Right hindlimb (tissue), 1 donor: ENCODE results near the gene PRR36.
"Not testable (repeated sequence)": the region's sequence is repeated elsewhere in the genome, so short reads cannot be mapped to it uniquely, and the experiment has no call there.

Experiments used
- DNase-seq: peaks from one replicate; pipeline ENCODE4 v3.0.0-alpha.2; 2018

The PRR36 gene

DNA sequence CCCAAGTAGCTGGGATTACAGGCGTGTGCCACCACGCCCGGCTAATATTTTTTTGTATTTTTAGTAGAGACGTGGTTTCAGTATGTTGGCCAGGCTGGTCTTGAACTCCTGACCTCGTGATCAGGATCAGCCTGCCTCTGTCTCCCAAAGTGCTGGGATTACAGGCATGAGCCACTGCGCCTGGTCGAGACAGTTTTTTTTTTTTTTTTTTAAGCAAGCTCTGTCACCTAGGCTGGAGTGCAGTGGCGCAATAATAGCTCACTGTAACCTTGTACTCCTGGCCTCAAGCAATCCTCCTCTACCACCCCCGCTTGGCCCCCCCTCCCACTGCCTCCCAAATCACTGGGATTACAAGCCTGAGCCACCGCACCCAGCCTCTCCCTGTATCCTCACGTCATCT, 23.1 kb upstream of the PRR36 start:
- no peak for DNase-seq

DNA sequence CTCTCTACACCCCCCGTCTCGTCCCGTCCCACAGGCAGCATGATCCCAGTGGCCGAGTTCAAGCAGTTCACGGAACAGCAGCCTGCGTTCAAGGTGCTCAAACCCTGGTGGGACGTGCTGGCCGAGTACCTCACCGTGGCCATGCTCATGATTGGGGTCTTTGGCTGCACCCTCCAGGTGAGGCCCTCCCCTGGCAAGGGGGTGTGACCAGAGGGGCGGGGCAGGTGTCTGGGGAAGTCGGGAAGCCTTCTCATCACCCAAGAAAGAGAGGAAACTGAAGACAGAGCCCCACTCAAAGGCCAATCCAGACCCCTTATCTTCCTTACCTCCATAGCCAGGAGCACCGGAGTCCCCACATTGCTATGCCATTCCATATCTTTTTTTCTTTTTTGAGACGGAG, 21.4 kb upstream of the PRR36 start:
- DNase-seq: no peak

DNA sequence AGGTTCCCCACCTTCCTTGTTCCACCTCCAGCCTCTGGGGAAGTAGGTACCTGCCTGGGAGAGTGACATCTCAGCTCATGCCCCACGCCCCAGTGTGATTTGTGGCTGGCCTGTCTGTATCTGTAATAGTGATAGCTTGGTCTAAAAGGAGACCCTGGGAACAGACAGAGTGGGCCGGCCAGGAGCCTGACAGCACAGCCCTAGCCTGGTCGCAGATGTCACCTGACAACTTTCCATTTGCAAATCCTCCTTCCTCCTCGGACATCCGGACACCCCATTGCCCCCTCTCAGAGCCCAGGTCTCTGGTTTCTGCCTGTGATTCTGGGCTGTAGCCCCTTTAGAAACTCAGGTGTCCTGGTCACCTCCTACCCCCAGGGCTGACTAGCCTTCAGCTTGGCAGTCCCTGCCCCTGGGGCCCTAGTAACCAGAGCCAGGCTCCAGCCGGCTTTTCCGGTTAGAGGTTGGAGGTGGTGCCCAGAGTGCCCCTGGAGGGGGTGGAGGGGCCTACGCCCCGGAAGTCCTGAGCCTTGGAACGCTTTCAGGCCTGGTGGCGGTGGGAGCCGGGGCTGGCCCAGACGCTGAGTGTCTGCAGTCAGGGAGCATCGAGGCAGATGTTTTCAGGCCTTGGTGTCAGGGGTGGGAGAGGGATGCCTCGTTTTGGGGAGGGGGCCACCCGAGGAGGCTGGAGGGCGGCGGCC, 20.6 kb upstream of the PRR36 start:
- no peak for DNase-seq

DNA sequence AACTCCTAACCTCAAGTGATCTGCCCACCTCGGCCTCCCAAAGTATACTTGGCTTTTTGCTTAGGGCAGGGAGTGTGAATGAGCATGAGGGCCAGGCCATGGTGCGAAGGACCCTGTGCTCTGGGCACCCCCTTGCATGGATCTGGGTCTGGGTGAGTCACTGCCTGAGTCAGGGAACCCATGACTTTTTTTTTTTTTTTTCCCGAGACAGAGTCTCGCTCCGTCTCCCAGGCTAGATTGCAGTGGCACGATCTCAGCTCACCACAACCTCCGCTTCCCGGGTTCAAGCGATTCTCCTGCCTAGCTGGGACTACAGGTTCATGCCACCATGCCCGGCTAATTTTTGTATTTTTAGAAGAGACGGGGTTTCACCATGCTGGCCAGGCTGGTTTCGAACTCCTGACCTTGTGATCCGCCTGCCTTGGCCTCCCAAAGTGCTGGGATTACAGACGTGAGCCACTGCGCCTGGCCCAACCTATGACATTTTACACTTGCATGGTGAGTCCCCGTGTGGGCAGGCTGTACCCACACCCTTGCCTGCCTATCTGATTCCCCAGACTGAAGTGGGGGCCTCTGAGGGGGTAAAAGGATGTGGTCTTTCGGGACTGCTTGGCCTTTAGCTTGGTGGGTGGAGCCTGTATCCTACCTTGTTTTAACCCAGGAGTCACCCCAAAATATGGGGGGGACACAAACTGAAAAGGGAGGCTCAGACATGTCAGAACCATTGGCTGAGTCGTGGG, 19.3 kb upstream of the PRR36 start:
- not testable (repeated sequence) for DNase-seq

DNA sequence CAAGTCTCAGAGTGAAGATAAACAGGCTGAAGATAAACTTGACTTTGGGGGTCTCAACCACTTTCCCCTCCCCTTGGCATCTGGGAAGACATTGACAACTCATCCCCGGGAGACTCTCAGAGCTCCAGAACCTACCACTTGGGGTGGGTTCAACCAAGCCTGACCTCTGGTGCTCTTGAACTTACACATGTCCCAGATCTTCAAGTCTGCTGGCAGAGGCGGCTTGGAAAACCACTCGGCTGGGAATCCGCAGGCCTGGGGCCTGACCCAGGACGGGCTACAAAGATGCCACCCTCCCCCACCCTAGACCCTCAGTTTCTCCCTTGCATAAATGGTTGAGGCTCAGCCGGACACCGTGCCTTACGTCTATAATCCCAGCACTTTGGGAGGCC, 14.6 kb upstream of the PRR36 start:
- no peak for DNase-seq

DNA sequence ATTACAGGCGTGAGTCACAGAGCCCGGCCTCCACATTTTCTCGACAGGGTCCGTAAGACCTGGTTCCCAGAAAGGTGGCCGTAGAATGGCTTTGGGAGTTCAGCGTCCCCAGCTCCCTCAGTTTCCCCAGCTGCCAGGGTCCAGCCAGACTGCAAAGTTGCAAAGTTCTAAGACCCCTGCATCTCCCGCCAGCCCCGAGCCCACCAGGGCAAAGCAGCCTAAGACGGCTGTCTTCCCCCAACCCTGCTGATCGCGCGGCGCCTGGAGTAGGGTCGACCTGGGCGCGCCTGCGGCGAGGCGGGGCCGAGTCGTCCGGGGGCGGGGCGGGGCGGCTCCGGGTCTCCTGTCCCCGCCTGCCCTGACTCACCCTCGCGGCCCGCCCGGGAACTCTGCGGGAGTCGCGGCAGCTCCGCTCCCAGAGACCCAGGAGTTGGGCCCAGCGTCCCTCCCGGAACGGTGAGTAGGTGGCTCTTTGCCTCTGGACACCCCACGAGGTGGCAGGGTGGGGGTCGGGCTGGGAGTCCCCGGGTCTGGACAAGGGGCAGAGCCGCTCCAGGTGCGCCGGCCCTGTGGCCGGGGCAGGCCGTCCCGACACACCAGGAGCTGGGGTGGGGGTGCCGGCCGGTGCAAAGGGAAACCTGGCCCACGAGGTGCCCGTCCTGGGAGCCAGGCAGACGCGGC, 14.1 kb upstream of the PRR36 start, which contains the start of gene LRRC8E:
TSS of gene LRRC8E (plus strand) at position 366 of the 681 bp plus-strand sequence. CDS start 7,094 bp downstream, outside the sequence.
- DNase-seq: no peak

DNA sequence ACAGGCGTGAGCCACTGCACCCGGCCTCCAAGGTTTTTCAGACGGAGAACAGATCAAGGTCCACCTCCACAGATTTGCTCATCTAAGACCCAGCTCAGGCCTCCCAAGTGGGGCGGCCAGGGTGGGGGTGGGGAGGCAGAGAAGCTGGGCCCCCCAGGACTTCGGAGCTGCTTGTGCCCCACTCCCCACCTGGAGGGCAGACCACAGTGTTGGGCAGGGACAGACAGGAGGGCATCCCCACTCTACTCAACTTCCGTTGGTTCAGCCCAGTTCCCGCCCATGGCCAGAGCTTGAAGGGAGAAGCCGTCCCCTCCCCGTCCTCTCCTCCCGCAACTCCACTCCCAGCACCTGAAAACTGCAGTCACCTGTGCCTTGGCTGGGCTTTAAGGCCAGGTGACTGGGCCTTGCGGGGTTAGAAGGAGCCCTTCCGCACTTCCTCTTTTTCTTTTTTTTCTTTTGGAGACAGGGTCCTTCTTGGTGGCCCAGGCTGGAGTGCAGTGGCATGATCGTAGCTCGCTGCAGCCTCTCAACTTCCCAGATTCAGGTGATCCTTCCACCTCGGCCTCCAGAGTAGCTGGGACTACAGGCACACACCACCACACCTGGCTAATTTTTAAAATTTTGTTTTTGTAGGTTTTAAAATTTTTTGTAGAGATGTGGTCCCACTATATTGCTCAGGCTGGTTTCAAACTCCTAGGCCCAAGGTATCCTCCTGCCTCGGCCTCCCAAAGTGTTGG, 13.4 kb upstream of the PRR36 start:
- DNase-seq: no peak

DNA sequence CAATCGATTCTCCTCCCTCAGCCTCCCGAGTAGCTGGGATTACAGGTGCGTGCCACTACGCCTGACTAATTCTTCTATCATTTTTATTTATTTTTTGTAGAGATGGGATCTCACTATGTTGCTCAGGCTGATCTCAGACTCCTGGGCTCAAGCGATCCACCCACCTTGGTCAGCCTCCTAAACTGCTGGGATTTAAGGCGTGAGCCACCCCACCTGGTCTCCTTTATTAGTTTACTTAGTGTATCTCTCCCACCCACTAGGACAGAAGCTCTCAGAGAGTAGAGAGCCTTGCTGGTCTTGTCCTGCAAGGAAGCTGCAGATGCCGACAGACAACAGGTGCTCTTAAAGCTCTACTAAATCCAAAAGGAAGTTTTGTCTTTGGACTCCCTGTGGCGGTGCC, 11.6 kb upstream of the PRR36 start:
- no peak for DNase-seq

DNA sequence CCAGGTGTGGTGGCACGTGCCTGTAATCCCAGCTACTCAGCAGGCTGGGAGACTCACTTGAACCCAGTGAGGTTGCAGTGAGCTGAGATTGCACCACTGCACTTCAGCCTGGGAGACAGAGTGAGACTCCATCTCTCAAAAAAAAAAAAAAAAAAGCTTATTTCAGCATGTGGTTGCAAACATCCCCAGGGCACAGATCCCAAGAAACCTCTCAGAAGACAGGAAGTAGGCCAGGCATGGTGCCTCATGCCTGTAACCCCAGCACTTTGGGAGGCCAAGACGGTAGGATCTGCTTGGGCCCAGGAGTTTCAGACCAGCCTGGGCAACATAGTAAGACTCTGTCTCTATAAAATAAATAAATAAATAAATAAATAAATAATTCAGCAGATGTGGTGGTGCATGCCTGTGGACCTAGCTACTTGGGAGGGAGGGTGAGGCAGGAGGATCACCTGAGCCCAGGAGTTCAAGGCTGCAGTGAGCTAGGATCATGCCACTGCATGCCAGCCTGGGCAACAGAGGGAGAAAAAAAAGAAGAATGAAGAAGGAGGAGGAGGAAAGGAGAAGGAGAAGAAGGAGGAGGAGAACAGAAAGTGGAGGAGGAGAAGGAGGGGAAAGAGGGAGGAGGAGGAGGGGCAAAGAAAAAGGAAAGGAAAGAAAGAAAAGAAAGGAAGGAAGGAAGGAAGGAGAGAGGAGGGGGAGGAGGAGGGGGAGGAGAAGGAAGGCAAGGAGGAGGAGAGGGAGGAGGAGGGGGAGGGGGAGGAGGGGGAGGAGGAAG, 9.8 kb upstream of the PRR36 start:
- DNase-seq: no peak

DNA sequence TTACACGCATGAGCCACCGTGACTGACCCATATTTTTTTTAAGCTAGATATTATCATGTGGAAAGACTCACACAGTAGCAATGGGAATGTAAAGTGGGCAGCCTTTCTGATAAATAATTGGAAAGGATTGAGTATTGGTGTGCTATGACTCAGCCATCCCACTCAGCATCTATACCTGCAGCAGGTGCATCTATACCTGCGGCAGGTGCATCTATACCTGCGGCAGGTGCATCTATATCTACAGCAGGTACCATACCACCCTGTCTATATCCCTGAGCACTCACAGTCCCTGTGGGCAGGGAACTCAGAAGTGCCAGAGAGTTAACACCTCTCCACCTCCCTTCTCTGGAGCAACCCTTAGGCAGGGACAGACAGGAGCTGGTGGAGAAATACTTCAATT, 8.9 kb upstream of the PRR36 start:
- no peak for DNase-seq

DNA sequence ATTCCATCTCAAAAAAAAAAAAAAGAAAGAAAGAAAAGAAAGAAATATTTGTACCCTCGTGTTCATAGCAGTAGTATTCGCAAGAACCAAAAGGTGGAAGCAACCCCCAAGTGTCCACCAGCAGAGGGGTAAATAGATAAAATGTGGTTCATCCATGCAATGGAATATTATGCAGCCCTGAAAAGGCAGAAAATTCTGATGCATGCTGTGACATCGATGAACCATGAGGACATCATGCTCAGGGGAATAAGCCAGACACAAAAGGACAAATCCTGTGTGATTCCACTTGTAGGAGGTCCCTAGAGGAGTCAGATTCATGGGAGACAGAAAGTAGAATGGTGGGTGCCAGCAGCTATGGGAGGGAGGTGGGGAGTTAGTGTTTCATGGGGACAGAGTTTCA, 7.7 kb upstream of the PRR36 start:
- DNase-seq: no peak

DNA sequence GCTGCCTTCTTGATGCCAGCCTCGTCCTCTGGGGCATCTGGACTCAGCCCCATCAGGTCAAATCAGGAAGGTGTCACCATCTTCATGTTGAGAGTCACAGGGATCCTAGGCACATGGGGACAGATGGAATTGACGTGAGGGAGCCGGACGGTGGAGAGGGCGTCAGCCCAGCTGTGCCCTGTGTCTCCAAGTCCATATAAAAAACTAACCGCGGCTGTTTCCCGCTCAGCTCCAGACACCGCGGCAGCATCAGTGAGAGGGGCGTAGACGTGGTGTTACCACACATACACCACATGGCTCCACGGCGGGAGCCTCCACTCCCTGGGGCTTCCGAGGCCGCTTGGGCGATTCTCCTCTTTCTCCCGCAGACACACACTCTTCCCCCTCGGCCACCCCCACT, 5.6 kb upstream of the PRR36 start:
- DNase-seq: no peak

DNA sequence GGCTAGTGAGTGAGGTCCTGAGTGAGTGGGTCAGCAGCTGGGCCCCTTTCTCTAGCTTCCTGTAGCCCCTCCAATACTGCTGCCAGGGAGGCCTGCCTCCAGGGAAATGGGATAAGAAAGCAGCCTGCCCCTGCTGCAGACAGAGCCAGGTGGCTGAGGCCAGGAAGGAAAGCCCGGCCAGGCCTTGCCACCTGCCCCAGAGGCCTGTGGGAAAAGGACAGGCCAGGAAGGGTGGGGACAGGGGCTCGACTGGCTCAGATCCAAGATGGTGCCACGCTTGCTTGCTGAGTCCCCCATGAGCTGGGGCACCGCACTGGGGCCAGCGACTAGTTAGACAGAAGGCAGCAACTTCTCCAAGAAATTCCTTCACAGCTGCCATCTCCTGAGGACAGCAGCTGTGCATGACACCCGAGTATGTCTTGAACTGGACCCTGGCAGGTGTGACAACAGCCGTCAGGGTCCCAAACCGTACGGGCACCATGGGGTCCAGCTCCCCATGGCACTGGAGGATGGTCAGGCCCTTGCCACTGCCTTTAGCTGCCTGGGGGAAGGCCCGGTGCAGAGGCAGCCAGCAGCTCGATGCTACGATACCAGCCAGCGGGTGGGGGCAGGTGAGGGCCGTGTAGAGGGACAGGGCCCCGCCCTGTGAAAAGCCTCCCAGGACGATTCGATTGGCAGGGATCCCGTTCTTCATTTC, 5.1 kb upstream of the PRR36 start:
- no peak for DNase-seq

DNA sequence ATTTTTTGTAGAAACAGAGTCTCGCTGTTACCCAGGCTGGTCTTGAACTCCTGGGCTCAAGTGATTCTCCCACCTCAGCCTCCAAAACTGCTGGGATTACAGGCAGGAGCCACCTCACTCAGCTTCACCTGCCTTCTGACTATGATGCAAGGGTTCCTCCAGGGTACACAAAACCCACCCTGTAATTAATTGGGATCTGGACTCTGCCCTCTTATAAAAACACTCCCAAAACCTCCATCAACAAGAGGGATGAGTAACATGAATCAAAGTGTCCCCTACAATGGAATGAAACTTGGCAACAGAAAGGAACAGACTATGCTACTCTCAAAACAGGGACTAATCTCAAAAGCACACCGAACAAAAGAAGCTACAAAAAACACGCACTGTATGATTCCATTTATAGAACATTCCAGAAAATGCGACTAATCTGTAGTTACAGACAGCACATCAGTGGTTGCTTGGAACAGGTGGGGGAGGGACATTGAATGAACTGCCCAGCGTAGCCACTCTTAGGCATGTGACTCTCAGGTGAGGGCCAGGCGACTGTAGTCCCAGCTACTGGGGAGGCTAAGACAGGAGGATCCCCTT, 3.2 kb upstream of the PRR36 start:
- DNase-seq: no peak

DNA sequence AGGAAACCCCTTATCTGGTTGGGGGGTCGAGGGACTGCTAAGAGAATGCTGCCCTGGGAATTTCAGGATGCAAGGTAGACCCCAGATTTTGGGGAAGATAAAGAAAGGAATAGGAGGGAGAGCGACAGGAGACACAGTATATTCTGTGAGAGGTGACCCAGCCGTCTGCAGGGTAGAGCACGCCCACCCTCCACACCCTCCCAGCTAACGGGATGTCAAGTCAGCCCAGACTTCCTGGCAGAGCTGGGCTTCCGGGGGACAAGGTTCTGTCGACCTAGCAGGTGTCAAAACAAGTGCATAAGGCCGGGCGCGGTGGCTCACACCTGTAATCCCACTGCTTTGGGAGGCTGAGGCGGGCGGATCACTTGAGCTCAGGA, 695 bp upstream of the PRR36 start:
- no peak for DNase-seq

DNA sequence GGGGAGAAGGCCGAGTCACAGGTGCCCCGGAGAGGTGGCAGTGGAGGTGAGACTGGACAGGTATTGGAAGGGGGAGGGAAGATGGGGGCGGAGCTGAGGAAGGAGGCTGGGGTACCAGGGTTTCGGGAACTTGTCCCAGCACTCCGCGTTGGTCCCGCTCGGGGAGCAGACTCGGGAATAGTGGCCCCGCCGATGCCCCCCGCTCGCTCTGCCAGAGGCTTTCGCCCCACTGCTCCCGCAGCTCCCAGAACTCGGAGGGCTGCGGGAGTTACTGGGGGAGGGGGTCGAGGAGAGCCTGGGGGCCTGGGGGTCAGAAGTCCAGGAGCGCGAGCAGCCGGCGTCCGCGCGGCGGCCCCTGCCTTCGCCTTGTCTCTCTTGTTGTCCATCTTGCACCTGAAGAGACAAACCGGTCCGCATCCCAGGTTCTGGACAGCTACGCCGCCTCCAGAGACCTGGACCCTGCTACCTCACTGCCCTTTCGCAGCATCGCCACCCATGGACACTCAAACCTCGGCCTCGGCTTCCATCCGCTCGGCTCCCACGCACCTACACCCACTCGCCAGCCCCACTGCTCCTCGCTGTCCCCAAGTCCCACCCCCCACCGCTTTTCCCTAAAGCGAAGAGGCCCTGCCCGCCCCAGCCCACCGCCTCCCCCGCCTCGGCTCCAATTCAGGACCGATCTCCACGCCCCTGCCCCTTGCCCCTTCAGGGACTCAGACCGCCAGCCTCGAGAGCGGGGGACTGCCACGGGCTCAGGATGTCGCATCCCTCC, 700 bp downstream of the PRR36 start:
- no peak for DNase-seq

DNA sequence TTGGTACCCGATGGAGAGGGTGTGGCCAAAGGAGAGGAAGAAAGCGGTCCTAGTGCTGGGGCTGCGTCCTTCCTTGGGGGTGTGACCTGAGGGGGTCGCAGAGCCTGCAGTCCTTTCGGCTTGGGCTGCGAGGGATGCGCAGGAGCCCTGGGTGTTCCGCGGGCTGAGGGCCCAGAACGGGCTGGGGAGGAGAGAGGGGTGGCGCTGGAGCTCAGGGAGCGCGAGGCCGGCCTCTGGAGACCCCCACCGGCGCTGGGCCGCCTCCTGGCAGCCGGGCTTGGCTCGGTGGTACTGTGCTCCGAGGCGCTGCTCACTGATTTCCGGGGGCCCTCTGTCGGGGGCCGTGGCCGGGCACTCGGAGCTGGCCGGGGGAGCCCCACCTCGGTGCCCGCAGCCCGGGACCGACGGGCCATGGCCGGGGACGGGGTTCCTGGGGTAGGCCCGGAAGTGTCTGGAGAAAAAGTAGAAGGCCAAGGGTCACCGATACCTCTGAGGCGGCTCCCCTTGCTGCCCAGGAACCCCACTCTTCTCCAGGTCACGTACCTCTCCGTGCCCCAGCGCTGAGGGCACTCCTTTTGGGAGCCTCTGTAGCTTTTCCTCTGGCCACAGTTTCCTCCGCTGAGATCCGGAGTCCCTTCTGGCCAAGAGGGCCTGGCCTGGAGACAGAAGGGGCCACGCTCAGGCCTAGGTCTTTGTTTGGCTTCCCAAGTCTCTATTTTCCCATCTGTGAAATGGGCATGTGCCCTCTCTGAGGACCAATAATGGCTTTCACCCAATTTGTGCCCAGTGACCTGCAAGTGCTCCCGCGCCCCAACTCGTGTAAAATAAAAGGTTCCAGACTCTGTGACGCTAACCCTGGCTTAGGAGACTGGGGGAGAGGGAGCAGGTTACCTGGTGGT, 1.6 kb downstream of the PRR36 start:
- DNase-seq: no peak

DNA sequence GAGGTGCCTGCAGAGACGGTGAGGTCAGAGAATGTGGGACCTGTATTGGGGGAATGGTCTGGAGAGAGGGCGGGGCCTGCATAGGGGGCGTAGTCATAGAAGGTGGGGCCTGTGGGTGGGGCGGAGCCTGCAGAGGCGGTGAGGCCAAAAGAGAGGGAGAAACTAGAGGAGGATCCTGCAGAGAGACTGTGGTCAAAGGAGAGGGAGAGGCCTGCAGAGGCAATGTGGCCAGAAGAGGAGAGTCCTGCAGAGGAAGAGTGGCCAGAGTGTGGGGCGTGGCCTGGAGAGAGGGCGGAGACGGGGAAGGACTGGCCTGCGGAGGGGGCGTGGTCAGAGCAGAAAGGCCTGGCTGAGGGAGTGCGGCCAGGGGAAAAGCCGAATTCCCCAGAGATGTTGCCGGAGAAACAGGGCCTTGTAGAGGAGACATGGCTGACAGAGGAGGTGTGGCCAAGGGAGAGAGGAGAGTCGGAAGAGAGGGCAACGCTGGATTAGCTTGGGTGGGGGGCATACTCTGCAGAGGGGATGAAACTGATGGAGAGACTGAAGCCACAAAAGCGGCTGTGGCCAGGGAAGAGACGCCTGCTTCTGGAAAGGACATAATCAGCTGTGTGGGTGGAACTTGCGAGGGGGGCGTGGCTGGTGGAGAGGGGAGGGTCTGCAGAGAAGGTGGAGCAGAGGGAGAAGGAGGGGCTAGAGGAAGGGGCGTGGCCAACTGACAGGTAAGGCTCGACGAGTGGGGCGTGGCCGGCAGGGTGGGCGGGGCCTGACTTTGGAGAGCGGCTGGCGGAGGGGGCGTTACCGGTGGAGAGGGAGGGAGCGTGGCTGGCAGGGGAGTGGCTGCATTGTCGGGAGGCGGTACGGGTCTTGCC, 2.5 kb downstream of the PRR36 start:
- DNase-seq: peak; percentile 93
